GM12873 (cell line): ENCODE measurements around the gene GNLY.

Experiments used
- TF ChIP-seq, protein P1 (sequence below): IDR thresholded peaks from 2 replicates; pipeline ENCODE4 v1.5.1; 2012; ENCODE audit warnings: low read depth, mild to moderate bottlenecking, moderate library complexity, low read length, control low read depth; ENCODE audit not compliant: insufficient read depth; ENCODE audit errors: missing control alignments

GNLY gene

DNA sequence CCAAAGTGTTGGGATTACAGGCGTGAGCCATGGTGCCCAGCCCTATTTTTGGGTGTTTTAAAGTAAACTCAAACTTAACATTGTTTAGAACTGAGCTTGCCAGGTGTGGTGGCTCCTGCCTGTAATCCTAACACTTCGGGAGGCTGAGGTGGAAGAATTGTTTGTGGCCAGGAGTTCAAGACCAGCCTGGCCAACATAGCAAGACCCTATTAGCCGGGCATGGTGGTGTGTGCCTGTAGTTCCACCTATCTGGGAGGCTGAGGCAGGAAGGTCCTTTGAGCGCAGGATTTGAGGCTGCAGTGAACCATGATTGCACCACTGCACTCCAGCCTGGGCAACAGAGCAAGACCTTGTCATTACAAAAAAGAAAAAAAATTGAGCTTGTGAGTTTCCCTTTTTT, 43.7 kb upstream of the GNLY start:
- TF ChIP-seq, protein P1, sequence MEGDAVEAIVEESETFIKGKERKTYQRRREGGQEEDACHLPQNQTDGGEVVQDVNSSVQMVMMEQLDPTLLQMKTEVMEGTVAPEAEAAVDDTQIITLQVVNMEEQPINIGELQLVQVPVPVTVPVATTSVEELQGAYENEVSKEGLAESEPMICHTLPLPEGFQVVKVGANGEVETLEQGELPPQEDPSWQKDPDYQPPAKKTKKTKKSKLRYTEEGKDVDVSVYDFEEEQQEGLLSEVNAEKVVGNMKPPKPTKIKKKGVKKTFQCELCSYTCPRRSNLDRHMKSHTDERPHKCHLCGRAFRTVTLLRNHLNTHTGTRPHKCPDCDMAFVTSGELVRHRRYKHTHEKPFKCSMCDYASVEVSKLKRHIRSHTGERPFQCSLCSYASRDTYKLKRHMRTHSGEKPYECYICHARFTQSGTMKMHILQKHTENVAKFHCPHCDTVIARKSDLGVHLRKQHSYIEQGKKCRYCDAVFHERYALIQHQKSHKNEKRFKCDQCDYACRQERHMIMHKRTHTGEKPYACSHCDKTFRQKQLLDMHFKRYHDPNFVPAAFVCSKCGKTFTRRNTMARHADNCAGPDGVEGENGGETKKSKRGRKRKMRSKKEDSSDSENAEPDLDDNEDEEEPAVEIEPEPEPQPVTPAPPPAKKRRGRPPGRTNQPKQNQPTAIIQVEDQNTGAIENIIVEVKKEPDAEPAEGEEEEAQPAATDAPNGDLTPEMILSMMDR, result no peak

DNA sequence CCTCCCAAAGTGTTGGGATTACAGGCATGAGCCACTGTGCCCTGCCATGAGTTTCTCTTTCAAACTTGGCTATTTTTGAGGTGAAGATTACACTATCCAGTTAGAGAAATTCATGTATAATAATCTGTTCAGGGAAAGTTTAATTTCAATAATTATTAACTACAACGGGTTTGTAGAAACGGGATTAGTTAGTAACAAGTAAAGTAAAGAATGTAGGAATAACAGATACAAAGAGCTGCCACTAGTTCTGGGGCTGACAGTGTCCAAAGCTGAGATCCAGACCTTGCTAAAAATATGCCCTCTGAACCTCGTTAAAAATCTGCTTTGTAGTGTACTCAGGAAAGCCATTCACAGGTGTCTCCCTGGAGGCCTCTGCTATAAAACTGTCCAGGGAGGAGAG, 43.1 kb upstream of the GNLY start:
- TF ChIP-seq, protein P1, result no peak

DNA sequence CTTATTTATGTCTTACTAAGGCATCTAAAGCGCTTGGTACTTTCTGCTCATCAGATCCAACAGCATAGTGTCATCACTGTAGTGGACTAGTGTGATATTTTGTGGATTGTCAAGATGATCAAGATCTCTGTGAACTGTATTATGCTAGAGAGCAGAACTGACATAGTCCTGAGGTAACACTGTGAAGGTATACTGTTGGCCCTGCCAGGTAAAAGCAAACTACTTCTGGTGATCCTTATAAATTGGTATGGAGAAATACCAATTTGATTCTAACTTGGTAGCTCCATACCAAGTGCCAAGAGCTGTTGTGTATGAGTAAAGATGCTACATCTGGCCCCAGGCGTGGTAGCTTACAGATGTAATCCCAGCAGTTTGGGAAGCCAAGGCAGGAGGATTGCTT, 42.1 kb upstream of the GNLY start:
- TF ChIP-seq, protein P1, result no peak

DNA sequence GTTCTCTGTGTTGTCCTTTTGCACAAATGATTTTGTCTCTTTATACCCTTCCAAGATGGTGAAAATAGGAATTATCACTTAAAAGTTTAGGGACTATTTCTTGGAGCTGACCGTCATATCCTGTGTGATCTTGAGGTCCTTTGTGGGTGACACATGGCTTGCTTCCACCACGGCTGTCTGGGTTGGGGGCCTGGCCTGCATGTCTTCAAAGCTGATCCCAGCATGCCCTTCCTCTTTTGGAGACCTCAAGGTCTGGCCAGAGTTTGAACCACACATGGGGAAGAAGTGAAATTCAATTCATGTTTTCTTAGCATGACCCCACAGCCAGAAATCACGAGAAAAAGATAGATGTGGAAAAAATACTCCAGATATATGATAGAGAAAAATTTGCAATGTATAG, 40.2 kb upstream of the GNLY start:
- TF ChIP-seq, protein P1, result no peak

DNA sequence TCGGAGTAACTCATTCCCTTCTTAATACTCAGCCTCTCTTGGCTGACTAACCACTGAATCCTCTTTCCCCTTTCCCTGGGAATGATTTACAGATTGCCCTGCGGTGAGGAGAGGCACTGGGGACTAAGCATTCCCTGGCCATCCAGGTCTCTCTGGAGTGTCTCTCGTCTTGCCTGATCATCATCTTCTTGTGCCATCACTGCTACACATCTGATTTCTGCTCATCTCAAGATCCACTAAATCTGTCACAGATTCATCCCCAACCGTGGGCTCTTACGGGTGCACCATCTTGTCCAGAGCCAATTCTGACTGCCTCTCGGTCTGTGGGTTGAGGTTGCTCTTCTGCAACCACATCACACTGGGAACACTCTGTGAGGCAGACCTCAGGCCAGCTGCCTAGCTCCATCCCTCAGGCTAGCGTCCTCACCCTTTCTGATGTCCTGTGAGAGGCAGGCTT, 38.2 kb upstream of the GNLY start:
- TF ChIP-seq, protein P1, result no peak

DNA sequence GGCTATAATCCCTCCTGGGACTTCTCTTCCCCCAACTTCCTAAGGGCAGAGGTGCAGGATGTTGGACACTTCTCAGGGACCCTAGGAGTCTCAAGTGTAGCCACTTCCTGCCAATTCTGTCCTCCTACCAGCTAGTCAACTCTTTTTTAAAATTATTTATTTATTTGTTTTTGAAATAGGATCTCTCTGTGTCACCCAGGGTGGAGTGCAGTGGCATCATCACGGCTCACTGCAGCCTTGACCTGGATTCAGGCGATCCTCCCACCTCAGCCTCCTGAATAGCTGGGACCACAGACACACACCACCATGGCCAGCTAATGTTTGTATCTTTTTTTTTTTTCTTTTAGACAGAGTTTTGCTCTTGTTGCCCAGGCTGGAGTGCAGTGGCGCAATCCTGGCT, 37.7 kb upstream of the GNLY start:
- TF ChIP-seq, protein P1, result no peak

DNA sequence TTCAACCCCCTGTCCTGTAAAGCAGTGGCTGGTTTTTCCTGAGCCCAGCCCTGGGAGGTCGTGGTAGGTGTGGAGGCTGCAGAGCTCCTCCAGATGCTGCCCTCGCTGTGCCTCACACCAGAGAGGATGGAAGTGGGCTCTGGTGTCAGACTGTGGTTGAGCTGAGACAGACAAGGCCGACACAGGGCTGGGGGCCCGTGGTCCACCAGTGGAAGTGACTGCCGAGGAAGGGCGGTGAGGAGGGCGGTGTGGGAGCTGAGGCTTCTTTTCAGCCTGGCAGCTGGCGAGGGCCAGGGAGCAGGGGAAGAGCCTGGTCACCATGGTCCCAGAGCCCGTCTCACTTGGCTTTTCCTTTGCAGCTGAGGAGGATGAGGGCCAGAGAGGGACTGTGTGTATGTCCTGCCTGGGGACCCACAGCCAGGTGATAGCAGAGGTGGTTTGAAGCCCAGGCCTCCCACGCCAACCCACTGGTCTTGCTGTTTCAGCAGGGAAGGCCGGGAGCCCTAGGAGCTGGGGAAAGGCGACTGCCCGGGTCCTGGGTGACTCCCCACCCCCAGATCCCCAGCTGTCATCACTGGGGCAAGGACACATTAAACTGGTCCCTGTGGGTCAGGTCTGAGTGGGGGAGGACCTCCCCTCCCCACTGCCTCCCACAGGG, 34.7 kb upstream of the GNLY start:
- TF ChIP-seq, protein P1, result no peak

DNA sequence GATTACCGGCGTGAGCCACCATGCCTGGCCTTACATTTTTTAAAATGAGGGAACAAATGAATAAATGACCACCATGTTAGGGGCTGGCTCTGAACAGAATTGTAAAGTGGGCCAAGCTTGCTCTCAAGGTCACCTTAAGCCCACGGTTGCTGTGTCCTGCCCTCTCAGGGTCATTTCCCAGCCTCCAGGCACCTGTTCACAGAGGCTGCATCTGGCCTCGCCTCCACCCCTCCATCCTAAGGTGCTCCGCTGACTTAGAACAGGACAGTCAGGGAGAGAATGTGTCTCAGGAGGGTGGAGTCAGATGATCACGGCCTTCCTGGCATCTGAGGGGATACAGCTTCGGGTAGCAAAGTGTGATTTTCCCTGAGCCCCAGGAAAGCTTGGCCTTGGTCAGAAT, 33.4 kb upstream of the GNLY start:
- TF ChIP-seq, protein P1, result no peak
